Upper lobe of right lung (tissue), 1 donor: ENCODE results near the gene SCARB1. TPM values are rescaled to one million over a fixed set of nuclear protein-coding genes. Genes with fewer than 3 reads are reported as not detected.
A peak's percentile ranks its signal among the peaks of the same experiment; 100 is the strongest.

ENCODE experiments used
- ATAC-seq: fragments of 200-7000 bp; cut with Tn5 transposase; one replicate; pipeline ENCODE4 v1.9.1; 2020; ENCODE audit warnings: mild to moderate bottlenecking, moderate library complexity
- DNase-seq: peaks from one replicate; pipeline ENCODE4 v3.0.0-alpha.2; 2020
- H3K27ac ChIP-seq: fragments of 200-600 bp; one replicate; pipeline ENCODE4 v1.8.0; 2022
- H3K27me3 ChIP-seq: fragments of 200-600 bp; one replicate; pipeline ENCODE4 v1.8.0; 2022; ENCODE audit warnings: mild to moderate bottlenecking
- H3K36me3 ChIP-seq: fragments of 200-600 bp; one replicate; pipeline ENCODE4 v1.8.0; 2022
- H3K4me1 ChIP-seq: fragments of 200-600 bp; one replicate; pipeline ENCODE4 v1.8.0; 2022
- H3K4me3 ChIP-seq: fragments of 200-600 bp; one replicate; pipeline ENCODE4 v1.8.0; 2022; ENCODE audit warnings: mild to moderate bottlenecking
- H3K9me3 ChIP-seq: fragments of 200-600 bp; one replicate; pipeline ENCODE4 v1.8.0; 2022
- intact Hi-C: fragments of 100-400 bp; cut with DNase I; formaldehyde crosslinking; loops from one replicate; pipeline ENCODE4 v1.11.0; 2022
- total RNA-seq: library from RNA; stranded (reverse); fragmentation: NEBNext Ultra II Directional; extraction: Animal tissue kit (Norgen Biotek cat#: 25700); gene quantifications from one replicate; pipeline ENCODE4 v1.2.1, GENCODE V29; 2021
- TF ChIP-seq, protein P1 (sequence below): fragments of 200-600 bp; IDR thresholded peaks from one replicate; pipeline ENCODE4 v1.8.0; 2022; ENCODE audit warnings: antibody characterized with exemption
- donor health status: DM: no; HTN: yes; CAD: no; lungs with severe emphysema.

SCARB1 gene
- total RNA-seq, 1 donor from 2014 or later: 35.3 TPM

DNA sequence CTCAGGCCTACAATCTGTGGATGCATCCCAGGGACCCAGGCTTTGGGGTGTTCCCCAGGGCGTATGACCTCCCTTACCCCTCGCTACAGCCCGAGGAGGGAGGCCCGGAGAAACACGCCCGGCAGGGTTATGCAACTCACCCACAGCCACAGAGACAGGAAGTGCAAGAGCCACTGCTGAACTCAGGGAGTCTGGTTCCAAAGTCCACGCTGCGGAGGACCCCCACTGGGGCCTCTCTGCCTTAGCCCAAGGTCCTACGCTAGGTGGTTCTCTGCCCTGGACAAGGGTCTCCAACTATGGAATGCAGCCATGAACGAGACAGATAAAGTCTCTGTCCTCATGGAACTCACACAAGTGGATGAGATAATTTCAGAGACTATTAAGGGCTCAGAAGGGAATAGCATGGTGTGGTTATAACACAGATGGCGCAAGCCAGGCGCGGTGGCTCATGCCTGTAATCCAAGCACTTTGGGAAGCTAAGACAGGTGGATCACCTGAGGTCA is 11.3 kb downstream of the SCARB1 start:
- TF ChIP-seq, protein P1, sequence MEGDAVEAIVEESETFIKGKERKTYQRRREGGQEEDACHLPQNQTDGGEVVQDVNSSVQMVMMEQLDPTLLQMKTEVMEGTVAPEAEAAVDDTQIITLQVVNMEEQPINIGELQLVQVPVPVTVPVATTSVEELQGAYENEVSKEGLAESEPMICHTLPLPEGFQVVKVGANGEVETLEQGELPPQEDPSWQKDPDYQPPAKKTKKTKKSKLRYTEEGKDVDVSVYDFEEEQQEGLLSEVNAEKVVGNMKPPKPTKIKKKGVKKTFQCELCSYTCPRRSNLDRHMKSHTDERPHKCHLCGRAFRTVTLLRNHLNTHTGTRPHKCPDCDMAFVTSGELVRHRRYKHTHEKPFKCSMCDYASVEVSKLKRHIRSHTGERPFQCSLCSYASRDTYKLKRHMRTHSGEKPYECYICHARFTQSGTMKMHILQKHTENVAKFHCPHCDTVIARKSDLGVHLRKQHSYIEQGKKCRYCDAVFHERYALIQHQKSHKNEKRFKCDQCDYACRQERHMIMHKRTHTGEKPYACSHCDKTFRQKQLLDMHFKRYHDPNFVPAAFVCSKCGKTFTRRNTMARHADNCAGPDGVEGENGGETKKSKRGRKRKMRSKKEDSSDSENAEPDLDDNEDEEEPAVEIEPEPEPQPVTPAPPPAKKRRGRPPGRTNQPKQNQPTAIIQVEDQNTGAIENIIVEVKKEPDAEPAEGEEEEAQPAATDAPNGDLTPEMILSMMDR: no peak
- H3K4me3 ChIP-seq: no peak overlapping the region
- DNase-seq (peak; percentile 86), ATAC-seq (peak; percentile 86)
- H3K4me1 ChIP-seq: peaks cover 28% of the 10 kb centered on the region
- peak overlapping the region; percentile 63 for H3K27ac ChIP-seq
- H3K36me3 ChIP-seq: no peaks in the 10 kb centered on the region
- intact Hi-C loops: no loop called here
- H3K9me3 ChIP-seq: no peaks in the 10 kb centered on the region
- H3K27me3 ChIP-seq: no peaks in the 10 kb centered on the region

DNA sequence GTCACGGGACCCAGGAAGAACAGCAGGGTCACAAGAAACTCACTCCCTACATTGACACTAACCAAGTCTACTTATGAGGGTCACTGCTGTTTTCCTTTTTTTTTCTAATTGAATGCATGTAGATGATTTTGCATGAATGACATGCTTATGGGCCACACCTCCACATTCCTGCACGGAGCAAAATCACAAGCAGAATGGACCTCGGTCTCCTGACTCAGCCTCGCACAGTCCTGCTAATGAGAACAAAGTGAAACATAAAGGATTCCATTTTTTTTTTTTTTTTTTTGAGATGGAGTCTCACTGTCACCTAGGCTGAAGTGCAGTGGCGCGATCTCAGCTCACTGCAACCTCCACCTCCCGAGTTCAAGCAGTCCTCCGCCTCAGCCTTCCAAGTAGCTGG is 12.3 kb downstream of the SCARB1 start:
- TF ChIP-seq, protein P1: no peak
- Histone ChIP-seq H3K36me3 (no peaks in the 10 kb centered on the region), H3K27ac (no peak overlapping the region), H3K4me1 (peaks cover 35% of the 10 kb centered on the region), H3K27me3 (no peaks in the 10 kb centered on the region), H3K9me3 (no peaks in the 10 kb centered on the region), H3K4me3 (no peak overlapping the region)
- intact Hi-C loops: no loop called here
- DNase-seq (no peak), ATAC-seq (no peak)

GRCh38 chr12:124849382-124849781 is 14.3 kb downstream of the SCARB1 start:
- Histone ChIP-seq H3K4me1 (peaks cover 21% of the 10 kb centered on the region), H3K27me3 (no peaks in the 10 kb centered on the region), H3K9me3 (no peaks in the 10 kb centered on the region), H3K36me3 (no peaks in the 10 kb centered on the region), H3K4me3 (no peak overlapping the region), H3K27ac (no peak overlapping the region)
- intact Hi-C loops: no loop called here
- DNase-seq (no peak), ATAC-seq (no peak)
- TF ChIP-seq, protein P1: no peak

GRCh38 chr12:124848621-124849380 is 14.9 kb downstream of the SCARB1 start:
- Histone ChIP-seq H3K9me3 (no peaks in the 10 kb centered on the region), H3K36me3 (no peaks in the 10 kb centered on the region), H3K27ac (no peak overlapping the region), H3K4me3 (no peak overlapping the region), H3K27me3 (no peaks in the 10 kb centered on the region), H3K4me1 (peaks cover 21% of the 10 kb centered on the region)
- intact Hi-C loops: no loop called here
- DNase-seq (no peak), ATAC-seq (no peak)
- TF ChIP-seq, protein P1: no peak

DNA sequence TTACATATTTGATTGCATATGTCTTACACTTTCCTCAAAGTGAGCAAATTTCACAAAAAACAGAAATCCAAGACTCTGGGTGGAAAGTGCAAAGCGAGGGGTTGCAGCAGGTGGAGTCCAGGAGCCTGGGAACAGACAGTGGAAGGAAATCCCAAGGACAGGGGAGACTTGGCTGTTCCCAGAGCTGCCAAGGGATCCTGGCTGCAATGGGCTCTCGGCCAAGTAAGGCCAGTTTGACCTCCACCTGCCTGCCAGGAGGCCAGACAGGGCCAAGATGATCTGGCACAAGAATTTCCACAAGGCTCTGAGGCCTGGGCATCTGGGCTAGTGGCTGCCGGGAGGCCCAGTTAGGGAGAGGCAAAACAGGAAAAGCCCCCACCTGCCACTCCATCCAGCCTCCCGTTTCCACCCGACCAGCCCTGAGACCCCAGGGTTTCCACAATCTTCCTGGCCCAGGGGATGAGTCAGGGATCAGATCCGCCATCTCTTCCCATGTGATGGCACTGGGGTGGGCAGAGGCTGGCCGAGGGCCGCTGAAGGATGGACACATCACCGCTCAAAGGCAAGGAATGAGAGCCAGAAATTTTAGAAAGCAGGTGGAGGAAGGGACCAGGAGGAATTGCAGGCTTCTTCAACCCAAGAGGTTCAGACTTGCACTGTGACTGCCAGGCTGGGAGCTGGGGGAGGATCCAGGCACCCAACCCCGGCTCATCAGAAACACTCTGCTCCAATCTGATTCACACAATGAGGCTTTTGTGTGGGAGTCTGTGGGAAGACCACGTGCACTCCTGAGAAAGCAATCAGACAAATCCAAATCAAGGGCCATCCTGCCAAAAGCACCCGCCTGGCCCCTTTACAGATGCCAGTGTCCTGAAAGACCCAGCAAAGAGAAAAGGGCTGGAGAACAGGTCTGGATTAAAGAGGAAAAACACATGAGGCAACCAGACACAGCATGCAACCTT is 16.3 kb downstream of the SCARB1 start:
- no peak for ATAC-seq

More for the DNA sequence above, 16.3 kb downstream of the SCARB1 start:
- Histone ChIP-seq H3K4me3 (no peak overlapping the region), H3K4me1 (peaks cover 14% of the 10 kb centered on the region), H3K27me3 (no peaks in the 10 kb centered on the region), H3K36me3 (no peaks in the 10 kb centered on the region), H3K9me3 (no peaks in the 10 kb centered on the region), H3K27ac (no peak overlapping the region)
- intact Hi-C loops: no loop called here
- DNase-seq: no peak
- TF ChIP-seq, protein P1: no peak
